Kidney glomerular epithelial cell (primary cell): ENCODE results near the gene SETBP1.
A peak's percentile ranks its signal among the peaks of the same experiment; 100 is the strongest.

Experiments used
- DNase-seq: peaks from one replicate; lab custom pipeline; 2025; lab: John Stamatoyannopoulos, UW

SETBP1 gene

DNA sequence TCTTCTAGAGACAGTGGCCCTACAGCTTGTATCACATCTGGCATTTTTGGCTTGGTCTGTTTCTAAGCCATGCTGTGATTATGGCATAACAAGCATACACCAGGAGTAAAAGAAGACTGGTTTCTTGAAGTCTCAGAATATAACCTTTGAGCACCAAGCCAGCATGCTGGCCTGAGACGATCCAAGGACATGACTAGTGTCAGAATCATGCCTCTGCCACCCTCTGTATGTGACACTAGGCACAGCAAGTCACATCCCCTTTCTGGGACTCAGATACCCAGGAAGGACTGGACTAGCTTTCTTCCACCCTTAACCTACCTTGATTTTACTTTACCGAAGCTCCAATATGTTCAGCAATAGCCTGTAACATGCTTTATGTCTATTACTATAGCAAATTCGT is 345.5 kb downstream of the SETBP1 start:
- DNase-seq, result no peak

DNA sequence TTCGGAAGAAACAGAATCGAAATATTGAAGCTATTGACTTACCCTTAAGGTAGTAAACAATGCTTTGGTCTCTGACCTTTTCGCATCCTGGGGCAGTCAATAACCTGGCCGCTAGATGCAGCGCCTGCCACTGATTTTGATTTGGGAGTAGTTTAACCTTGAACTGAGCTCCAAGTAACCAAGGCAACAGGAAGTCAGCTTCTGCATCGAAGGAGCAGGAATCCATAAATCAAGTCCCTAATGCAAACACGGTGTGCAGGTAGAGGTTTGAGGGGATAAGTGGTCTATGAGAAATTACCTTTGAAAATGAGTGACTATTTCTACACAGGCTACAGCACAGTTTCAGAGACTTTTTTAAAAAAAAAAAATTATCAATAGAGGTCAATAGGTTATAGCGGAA is 353.5 kb downstream of the SETBP1 start:
- DNase-seq, result no peak

GRCh38 chr18:45037618-45038017 is 356.9 kb downstream of the SETBP1 start:
- DNase-seq, result no peak

- DNase-seq, result no peak
These were observed 358.7 kb downstream of the SETBP1 start for GRCh38 chr18:45039376-45039775.

- no peak for DNase-seq
These were observed 360.2 kb downstream of the SETBP1 start for GRCh38 chr18:45040879-45041278.

GRCh38 chr18:45044787-45045186 is 364.1 kb downstream of the SETBP1 start:
- no peak for DNase-seq

- DNase-seq, result no peak
These were observed 365.5 kb downstream of the SETBP1 start for GRCh38 chr18:45046228-45046627.

DNA sequence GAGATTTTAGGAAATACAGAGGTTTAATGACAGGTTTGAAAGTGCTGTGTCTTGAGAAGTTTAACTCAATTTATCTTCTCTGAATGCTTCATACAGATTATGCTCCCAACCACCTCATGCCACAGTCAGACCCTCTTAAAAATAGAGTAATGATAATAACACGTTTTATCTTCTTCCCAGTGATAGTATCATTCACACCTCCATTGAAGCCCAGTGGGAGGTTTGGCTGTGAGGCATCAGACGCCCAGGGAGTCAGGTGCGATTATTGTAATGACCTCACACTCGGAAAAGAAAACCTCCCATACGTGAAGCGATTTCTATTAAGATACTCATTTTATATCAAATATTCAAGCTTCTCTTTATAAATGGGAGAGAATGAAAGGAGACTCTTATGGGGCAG is 366.3 kb downstream of the SETBP1 start:
- DNase-seq, result no peak

DNA sequence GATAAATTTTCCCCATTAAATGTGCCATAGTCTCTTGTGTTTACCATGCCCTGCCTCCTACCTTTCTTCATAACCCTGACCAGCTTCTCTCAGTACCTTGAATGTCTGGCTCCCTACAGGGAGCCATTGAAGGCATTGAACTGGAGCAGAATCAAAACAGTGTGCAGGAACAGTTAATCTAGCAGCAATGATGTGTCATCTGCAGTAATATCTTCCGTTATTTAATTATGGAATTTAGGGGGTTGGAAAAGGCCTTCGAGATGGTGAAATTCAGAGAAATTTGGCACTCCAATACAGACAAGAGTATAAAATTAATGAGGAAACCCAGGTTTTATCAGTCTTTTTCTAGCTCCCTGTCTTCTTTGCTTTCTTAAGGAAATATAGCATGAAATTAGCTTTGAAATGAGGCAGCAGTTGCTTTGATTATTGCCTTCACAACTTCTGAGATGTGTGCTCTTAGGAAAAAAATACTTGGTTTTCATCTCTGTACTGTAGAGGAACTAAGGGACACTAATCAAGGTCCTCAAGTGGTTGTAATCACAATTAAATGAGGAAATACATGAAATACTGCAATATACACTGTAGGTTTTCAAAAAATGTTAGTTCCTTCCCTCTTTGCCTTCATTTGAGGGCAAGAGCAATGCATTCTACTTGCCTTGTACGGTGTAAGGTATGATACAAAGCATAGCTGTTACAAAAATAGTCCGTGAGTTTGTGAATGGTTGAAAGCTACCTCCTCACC is 369.1 kb downstream of the SETBP1 start:
- DNase-seq, result peak; percentile 20

GRCh38 chr18:45050712-45051601 is 370.3 kb downstream of the SETBP1 start:
- DNase-seq, result peak; percentile 83

DNA sequence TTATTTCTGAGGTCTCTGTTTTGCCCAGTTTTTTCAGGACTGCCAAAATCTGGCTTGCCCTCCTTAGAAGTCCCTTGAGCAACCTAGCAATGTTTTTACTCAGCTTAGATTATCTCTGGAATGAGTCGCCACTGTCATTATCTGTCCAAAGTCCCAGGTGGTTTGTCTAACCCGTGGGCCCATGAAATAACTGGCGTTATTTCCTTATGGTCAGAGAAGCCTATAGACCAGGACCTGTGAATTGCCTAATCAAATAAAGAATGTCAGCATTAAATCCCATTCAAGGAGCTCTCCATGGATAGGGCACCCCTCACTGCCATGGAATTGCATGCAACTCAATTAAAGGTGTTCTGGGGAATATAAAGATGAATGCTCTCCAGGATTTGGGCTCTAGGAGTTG is 373.9 kb downstream of the SETBP1 start:
- no peak for DNase-seq

- DNase-seq, result no peak
These were observed 375.1 kb downstream of the SETBP1 start for GRCh38 chr18:45055811-45056210.

DNA sequence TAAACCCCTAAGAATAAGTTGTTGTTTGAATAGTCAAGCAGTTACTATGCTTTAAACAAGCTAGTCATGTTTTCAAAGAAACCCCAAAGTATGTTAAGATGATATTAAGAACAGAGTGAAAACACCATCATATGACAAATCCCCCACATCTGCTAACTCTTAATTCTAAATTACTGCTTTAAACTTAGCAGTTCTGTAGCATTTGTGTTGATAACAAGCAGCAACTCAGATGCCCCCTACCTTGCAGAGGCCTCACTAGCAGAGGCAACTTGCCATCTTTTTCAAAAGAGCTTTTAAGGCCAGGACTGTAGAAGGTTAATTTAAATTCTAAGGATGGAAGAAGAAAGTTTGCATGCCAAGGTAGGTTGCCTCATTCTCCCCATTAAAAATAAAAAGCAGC is 376.2 kb downstream of the SETBP1 start:
- DNase-seq, result no peak

GRCh38 chr18:45057955-45058600 is 377.4 kb downstream of the SETBP1 start:
- DNase-seq, result no peak

DNA sequence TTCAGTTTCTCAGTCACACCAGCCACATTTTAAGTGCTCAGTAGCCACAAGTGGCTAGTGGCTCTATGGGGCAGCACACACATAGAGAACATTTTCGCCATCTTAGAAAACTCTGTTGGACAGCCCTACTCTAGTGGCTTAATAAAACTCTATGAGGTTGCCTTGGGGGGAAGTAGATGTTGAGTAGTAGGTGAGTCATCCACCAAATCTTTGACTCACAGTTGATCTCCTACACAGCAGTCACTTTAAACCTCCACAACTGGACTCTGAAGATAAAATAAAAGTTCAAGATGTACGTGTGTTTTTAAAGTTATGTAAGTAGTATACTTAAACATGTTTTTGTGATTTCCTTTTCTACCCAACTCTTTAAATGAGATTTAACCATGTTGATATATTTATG is 379.0 kb downstream of the SETBP1 start:
- DNase-seq, result peak; percentile 47

GRCh38 chr18:45060102-45060501 is 379.4 kb downstream of the SETBP1 start:
- DNase-seq, result no peak

GRCh38 chr18:45061359-45061758 is 380.7 kb downstream of the SETBP1 start:
- no peak for DNase-seq

DNA sequence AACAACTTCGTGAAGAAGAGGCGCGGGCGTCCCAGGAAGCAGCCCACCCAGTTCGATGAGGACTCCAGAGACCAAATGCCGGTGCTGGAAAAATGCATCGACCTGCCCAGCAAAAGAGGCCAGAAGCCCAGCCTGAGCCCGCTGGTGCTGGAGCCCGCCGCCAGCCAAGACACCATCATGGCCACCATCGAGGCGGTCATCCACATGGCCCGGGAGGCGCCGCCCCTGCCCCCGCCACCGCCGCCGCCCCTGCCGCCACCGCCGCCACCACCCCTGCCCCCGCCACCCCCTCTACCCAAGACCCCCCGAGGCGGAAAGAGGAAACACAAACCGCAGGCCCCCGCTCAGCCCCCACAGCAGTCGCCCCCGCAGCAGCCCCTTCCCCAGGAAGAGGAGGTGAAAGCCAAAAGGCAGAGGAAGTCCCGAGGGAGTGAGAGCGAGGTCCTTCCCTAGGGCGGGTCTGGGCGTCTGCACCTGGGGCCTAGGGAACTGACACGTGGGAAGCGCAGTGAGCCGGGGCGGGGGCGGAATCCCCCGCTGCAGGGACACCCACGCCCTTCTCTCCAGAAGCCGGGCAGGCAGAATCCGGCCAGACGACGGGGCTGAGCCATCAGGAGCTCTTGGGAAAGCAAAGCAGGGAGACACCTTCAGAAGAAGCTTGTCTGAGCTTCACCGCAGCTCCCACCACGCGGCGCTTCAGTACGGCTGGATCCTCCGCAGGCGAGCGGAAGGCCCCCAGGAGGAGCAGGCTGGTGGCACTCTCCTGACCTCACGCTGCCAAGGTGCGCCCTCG is 382.8 kb downstream of the SETBP1 start:
- no peak for DNase-seq

- no peak for DNase-seq
These were observed 385.5 kb downstream of the SETBP1 start for GRCh38 chr18:45066210-45066609.

- no peak for DNase-seq
These were observed 386.2 kb downstream of the SETBP1 start for GRCh38 chr18:45066886-45067285.

GRCh38 chr18:45068400-45069094 is 387.9 kb downstream of the SETBP1 start:
- DNase-seq, result no peak
